Activated T-cell treated with anti-CD3 and anti-CD28 coated beads, Interleukin-2, amount 50 U/mL, for 48 hours (primary cell): ENCODE data around the gene IL17B.

ENCODE experiments used
- DNase-seq, 2 experiments: peaks; one replicate each; pipeline ENCODE4 v3.0.0-alpha.2; 2020

The IL17B gene

DNA sequence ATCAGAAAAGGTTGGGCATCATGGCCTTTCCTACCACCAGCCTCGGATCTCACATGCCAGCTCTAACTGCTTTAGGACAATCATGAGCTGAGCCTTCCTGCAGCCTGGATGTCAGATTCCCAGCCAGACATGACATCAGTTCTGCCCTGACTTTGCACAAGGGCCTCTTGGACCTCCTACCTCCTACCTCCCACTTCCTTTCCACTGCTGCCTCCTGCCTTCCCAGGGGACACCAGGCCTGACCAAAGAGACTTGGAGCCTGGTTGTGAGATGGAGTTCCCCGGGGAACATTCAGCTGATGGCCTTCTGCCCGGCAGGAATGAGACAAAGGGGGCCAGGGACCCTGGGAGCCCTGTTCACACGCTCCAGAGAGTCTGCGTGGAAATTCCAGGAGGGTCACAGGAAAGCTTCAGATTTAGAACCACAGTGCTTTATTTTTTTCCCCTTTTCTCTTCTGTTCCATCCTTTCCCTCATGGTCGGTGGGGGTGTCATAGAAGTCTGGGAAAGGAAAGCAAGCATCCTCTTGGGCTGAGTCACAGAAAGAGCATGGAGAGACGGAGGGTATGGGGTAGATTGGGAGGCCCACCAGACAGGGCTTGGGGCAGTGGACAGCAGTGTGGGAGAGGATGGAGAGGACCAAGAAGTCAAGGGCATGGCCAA lies 35.4 kb upstream of the IL17B start:
- DNase-seq, result no peak

GRCh38 chr5:149413477-149414210 lies 34.6 kb upstream of the IL17B start:
- DNase-seq, result no peak

- DNase-seq, result no peak
Observed at GRCh38 chr5:149412783-149413476, 33.8 kb upstream of the IL17B start.

DNA sequence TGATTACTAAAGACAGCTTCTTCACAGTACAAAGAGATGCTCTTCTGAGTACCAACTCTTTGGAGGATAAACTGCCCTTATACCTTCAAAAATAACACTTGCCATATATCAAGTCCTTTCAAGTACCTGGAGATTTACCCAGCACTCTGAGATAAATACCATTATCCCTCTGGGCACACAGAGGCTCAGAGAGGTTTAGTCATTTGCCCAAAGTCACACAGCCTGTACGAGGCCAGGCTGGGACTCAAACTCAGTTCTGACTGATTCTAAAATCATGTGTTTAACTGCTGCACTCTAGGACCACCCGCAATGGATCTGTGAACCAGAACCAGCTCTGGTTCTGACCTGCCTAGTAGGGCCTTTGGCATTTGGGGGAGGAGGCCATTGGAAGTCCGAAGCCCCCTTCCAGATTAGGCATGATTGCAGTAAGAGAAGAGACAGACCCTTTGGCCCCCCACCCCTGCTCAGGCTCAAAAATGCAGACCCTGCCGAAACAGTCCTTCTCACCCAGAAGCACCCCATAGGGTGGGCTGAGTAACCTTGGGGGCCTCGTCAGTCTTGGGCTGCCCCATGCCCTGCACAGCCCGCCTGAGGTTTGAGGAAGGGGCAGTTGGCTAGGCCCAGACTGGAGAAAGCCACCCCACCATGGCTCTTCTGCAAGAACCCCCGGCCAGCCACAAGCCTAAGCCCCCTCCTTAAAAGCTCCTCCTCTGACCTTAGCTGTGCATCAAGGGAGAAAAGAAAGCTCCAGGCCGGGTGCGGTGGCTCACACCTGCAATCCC lies 32.8 kb upstream of the IL17B start:
- DNase-seq, result no peak

DNA sequence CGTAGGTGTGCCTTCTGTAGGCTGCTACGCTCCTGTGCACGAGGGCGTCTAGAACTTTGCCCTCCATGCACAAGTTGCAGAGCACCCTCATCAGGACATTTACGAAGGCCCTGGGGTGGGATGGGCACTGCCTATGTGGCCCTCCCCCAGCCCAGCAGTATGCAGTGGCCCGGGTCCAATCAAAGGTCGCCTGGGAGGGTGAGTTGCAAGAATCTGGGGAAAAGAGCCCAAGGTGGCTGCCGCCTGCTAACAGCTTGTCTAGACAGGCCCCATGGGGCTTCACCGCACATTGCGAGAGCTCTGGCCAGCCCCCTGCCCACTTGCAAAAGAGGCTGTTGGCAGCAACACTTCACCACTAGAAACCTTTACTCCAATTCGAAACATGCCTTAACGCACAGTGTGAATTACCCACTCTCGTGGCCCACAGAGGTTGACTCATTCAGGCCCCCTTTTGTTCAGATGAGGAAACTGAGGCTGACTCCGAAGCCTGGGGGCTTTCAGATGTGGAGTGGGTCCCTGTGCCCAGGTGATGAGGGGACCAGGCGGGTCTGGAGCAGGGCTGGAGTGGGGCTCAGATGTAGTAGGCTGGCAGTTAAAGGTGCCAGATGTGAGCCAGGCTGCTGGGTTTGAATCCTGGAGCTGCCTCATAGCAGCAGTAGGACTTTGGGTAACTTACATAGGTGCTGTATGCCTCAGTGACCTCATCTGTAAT lies 31.8 kb upstream of the IL17B start:
- no peak for DNase-seq

- DNase-seq, result no peak
Observed at GRCh38 chr5:149410071-149410470, 31.0 kb upstream of the IL17B start.

GRCh38 chr5:149409268-149409948 lies 30.3 kb upstream of the IL17B start:
- DNase-seq, result no peak

DNA sequence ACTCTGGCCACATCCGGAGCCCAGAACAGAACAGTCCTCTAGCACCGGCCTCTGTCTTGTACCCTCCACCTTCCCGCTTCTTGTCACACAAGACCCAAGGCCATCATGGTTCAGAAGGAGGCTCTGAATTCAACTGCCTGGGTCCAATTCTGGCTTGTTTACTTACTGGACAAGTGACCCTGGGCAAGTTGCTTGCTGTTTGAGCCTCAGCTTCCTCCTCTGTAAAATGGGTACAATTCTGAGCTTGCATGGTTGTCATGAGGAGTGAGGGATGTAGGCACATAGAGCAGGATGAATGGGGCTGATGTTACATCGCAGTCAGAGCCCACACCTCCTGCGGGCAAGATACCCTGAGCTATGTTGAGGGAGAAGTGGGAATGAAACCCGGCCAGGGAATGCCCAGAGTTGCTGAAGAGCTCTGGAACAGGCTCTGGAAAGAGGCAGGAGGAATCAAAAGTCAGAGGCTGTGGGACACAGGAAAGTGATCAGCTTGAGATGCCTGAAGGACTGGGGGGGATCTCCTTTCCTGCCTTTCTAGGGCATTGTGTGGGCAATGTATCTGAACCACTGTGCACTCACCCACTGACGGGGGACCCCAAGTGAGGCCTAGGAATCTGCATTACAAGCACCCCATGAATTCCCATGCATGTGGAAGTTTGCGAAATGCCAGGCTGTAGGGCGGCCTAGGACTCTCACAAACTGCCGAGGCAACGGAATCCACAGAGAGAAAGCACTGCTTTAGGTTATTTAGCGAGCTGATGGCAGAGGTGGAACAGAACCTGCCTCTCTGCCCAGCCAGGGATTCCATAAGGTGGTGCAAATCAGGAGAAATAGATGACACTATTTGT lies 29.4 kb upstream of the IL17B start:
- no peak for DNase-seq

- DNase-seq, result no peak
Observed at GRCh38 chr5:149407323-149408251, 28.5 kb upstream of the IL17B start.

GRCh38 chr5:149406979-149407306 lies 27.9 kb upstream of the IL17B start:
- DNase-seq, result no peak

DNA sequence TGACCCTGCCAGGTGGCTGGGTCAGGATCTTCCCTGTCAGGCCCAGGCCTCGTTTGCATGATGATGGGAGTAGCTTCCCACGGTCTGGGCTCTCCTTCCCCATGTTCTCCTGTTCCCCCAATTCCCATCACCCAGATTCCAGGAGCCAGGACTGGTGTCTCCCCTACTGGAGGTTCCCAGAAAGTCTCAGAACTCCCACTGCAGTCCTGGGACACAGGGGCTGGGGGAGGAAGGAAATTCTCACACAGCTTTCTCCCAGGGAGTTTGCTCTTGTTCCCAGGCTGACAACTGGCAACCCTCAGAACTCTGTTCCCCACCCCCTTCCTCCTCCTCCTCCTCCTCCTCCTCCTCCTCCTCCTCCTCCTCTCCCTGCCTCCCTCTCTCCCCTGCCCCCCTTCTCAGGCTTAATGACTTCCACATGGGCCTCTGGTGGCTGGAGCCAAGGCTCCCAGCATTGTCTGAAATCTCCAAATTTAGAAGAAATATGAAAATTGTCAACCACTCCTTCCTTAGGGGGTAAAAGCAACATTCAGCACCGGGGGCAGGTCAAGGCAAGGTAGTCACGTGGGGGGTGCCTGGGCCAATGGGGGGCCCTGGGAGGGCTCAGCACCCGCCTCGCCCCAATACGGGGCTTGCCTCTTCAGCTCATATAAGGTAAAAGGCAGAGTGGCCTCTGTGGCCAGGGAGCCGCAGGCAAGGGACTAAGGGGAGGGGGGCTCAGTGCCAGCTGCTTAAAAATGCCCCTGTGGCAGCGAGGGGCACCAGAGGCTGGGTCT lies 27.3 kb upstream of the IL17B start:
- DNase-seq, result no peak

GRCh38 chr5:149405550-149406202 lies 26.6 kb upstream of the IL17B start:
- no peak for DNase-seq

DNA sequence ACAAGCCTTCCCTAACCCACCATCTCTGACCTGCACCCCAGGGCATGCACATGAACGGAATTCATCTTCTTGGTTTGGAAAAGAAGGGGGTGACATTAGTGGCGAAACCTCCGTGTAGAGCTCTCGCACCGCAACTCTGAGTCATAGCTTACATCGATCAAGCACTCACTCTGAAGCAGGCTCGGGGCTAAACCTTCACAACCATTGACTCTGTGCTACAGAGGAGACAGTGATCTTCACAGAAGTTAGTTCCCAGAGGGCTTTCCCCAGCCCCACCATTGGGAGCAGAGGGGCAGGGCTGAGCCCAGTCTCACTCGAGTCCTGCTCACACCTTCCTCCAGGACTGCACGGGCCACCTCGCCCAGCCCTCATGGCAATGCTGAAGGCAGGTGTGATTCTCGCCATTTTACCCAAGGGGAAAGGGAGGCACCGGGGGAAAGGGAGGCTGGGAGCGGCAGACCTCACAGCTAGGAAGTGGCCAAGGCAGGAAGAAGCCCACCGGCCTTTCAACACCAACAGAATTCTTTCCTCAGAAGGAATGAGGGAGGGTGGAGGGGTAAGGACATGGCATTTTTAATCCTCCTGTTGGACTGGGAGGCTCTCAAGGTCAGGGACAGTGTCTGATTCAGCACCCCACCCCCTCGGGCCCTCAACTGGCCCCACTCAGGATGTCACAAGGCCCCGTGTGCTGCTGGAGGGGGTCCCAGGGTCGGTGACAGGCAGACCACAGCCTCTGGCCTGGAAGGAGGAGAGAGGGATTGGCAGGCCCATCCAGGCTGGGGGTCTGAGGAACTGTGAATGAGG lies 25.9 kb upstream of the IL17B start:
- no peak for DNase-seq

DNA sequence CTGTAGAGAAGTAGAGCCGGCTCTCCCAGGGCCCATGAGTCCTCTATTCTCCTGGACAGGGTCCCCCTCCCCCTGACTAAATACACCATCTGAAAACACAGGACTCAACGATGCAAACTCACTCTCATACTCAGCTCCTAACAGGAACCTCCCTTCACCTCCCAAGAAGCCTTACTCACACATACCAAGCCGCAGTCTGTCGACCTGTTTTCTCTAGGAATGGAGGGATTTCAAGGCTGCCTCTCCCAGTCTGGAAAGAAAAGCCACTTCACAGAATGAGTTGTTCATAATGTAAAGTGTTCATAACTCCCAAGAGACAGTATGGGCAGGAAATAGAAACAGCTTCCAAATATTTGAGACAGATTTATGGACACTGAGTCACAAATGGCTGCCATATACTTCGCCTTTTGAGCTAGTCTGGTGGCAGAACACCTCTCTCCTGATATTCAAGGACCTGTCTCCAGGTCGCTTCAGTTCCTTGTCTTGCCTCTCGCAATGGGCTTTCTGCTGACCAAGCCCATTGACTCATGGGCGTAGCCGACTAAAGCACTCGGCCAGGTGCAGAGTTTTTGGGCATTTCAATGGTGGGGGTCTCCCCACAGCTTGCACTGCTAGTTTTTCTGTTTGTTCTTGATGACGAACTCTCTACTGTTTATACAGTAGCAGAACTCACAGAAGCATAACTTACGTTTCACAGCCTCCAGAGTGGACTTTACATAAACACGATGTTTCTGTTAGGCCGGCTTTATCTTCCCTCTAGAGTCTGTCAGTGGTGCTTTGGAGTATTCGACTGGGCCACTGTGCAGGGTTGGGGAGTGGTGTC lies 25.0 kb upstream of the IL17B start:
- no peak for DNase-seq

DNA sequence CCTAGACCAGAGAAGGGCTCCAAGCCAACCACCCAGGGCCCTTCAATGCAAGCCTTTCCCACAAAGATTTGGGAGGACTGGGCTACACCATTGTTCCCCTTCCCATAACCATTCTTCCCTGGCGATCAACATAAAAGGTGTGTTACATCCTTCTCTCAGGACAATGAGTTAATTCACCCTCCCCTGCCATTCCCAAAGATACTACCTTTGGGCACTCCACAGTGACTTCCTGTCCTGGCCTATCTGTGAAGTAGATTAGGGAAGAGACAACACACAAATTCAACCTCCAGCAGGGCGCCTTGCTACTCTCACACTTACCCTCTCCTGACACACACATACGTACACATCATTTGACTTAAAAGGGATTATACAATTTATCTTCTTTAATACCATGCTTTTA lies 23.2 kb upstream of the IL17B start:
- no peak for DNase-seq

- no peak for DNase-seq
Observed at GRCh38 chr5:149401051-149401450, 22.0 kb upstream of the IL17B start.

GRCh38 chr5:149400304-149400703 lies 21.2 kb upstream of the IL17B start:
- no peak for DNase-seq
